DOHH2 (cell line): Measurements from ENCODE around the gene PRKAR2B.

Experiments used
- H3F3A ChIP-seq: fragments of 200-600 bp; sonication (generic), shearing (Covaris generic); 2 replicates; pipeline ENCODE4 v1.6.0; 2016; ENCODE audit warnings: antibody characterized with exemption, mild to moderate bottlenecking; ENCODE audit not compliant: control insufficient read depth, insufficient read depth
- H3K27ac ChIP-seq: fragments of 200-600 bp; sonication (generic); 2 replicates; pipeline ENCODE4 v1.5.1; 2014; ENCODE audit warnings: low read depth, mild to moderate bottlenecking, low read length, moderate library complexity
- H3K27me3 ChIP-seq: fragments of 200-600 bp; sonication (generic); 2 replicates; pipeline ENCODE4 v1.6.1; 2014; ENCODE audit warnings: mild to moderate bottlenecking, low read length, mixed read lengths; ENCODE audit not compliant: control insufficient read depth
- H3K36me3 ChIP-seq: fragments of 200-600 bp; sonication (generic); 2 replicates; pipeline ENCODE4 v1.6.1; 2014; ENCODE audit warnings: mild to moderate bottlenecking, low read length, moderate library complexity, mixed read lengths; ENCODE audit not compliant: control insufficient read depth
- H3K4me1 ChIP-seq: fragments of 200-600 bp; sonication (generic); 2 replicates; pipeline ENCODE4 v1.6.1; 2014; ENCODE audit warnings: mild to moderate bottlenecking, low read length, mixed read lengths; ENCODE audit not compliant: control insufficient read depth
- H3K4me2 ChIP-seq: fragments of 200-600 bp; sonication (generic); 2 replicates; pipeline ENCODE4 v1.6.0; 2014; ENCODE audit warnings: mild to moderate bottlenecking, low read length, moderate library complexity
- H3K4me3 ChIP-seq: fragments of 200-600 bp; sonication (generic); 2 replicates; pipeline ENCODE4 v1.5.1; 2014; ENCODE audit warnings: mild to moderate bottlenecking, low read length, mixed read lengths
- H3K79me2 ChIP-seq: fragments of 200-600 bp; sonication (generic); 2 replicates; pipeline ENCODE4 v1.6.1; 2014; ENCODE audit warnings: mild to moderate bottlenecking, low read length, mixed read lengths; ENCODE audit not compliant: control insufficient read depth
- H3K9me2 ChIP-seq: fragments of 200-600 bp; sonication (generic); replicated peaks from 2 replicates; pipeline ENCODE4 v1.6.1; 2014; ENCODE audit warnings: mild to moderate bottlenecking, low read length, mixed read lengths; ENCODE audit not compliant: control insufficient read depth
- H3K9me3 ChIP-seq: fragments of 200-600 bp; sonication (generic); 2 replicates; pipeline ENCODE4 v1.6.1; 2014; ENCODE audit warnings: antibody characterized with exemption, low read length, mixed read lengths; ENCODE audit not compliant: control insufficient read depth, insufficient read depth
- H4K20me1 ChIP-seq: fragments of 200-600 bp; sonication (generic); 2 replicates; pipeline ENCODE4 v1.6.0; 2014; ENCODE audit warnings: low read depth, mild to moderate bottlenecking, antibody characterized with exemption, low read length, moderate library complexity; ENCODE audit not compliant: control insufficient read depth, insufficient read depth
- EZH2phosphoT487 ChIP-seq: fragments of 200-600 bp; sonication (generic); IDR thresholded peaks from 2 replicates; pipeline ENCODE4 v1.6.1; 2017; ENCODE audit warnings: borderline replicate concordance, mild to moderate bottlenecking, antibody characterized with exemption, low read length, moderate library complexity, mixed read lengths
- TF ChIP-seq, protein P1 (sequence below): fragments of 200-600 bp; sonication (generic); IDR thresholded peaks from one replicate; pipeline ENCODE4 v1.5.1; 2014; ENCODE audit warnings: antibody characterized with exemption, mild to moderate bottlenecking, low read depth, low read length; ENCODE audit not compliant: poor library complexity, severe bottlenecking

Gene PRKAR2B

GRCh38 chr7:107078517-107078966 lies 34.0 kb downstream of the PRKAR2B start:
- TF ChIP-seq, protein P1, sequence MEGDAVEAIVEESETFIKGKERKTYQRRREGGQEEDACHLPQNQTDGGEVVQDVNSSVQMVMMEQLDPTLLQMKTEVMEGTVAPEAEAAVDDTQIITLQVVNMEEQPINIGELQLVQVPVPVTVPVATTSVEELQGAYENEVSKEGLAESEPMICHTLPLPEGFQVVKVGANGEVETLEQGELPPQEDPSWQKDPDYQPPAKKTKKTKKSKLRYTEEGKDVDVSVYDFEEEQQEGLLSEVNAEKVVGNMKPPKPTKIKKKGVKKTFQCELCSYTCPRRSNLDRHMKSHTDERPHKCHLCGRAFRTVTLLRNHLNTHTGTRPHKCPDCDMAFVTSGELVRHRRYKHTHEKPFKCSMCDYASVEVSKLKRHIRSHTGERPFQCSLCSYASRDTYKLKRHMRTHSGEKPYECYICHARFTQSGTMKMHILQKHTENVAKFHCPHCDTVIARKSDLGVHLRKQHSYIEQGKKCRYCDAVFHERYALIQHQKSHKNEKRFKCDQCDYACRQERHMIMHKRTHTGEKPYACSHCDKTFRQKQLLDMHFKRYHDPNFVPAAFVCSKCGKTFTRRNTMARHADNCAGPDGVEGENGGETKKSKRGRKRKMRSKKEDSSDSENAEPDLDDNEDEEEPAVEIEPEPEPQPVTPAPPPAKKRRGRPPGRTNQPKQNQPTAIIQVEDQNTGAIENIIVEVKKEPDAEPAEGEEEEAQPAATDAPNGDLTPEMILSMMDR, result no peak
- no peak for TF ChIP-seq EZH2phosphoT487
- Histone ChIP-seq H3K4me2 (no peak overlapping the region), H3K4me3 (no peak overlapping the region), H3K27ac (no peak overlapping the region), H3F3A (no peaks in the 10 kb centered on the region), H4K20me1 (no peaks in the 10 kb centered on the region), H3K79me2 (peaks cover 54% of the 10 kb centered on the region), H3K4me1 (peaks cover 37% of the 10 kb centered on the region), H3K27me3 (no peaks in the 10 kb centered on the region), H3K9me3 (no peaks in the 10 kb centered on the region), H3K9me2 (no peaks in the 10 kb centered on the region), H3K36me3 (peaks cover 19% of the 10 kb centered on the region)

GRCh38 chr7:107079212-107079940 lies 34.9 kb downstream of the PRKAR2B start:
- Histone ChIP-seq H3K9me2 (no peaks in the 10 kb centered on the region), H3K36me3 (peaks cover 19% of the 10 kb centered on the region), H3K4me3 (no peak overlapping the region), H3K27me3 (no peaks in the 10 kb centered on the region), H3K4me2 (no peak overlapping the region), H3F3A (no peaks in the 10 kb centered on the region), H3K9me3 (no peaks in the 10 kb centered on the region), H3K4me1 (peaks cover 45% of the 10 kb centered on the region), H3K79me2 (peaks cover 60% of the 10 kb centered on the region), H3K27ac (no peak overlapping the region), H4K20me1 (no peaks in the 10 kb centered on the region)
- TF ChIP-seq, protein P1, result no peak
- TF ChIP-seq EZH2phosphoT487, result no peak

GRCh38 chr7:107080099-107080505 lies 35.6 kb downstream of the PRKAR2B start:
- H3K4me1 ChIP-seq, result peaks cover 50% of the 10 kb centered on the region
- no peak overlapping the region for H3K27ac ChIP-seq
- H3K4me2 ChIP-seq, result no peak overlapping the region
- no peaks in the 10 kb centered on the region for H3F3A ChIP-seq
- H3K27me3 ChIP-seq, result no peaks in the 10 kb centered on the region
- peaks cover 68% of the 10 kb centered on the region for H3K79me2 ChIP-seq
- H3K9me3 ChIP-seq, result no peaks in the 10 kb centered on the region
- H4K20me1 ChIP-seq, result no peaks in the 10 kb centered on the region
- TF ChIP-seq, protein P1, result no peak
- TF ChIP-seq EZH2phosphoT487, result no peak
- H3K36me3 ChIP-seq, result peaks cover 22% of the 10 kb centered on the region
- no peak overlapping the region for H3K4me3 ChIP-seq
- no peaks in the 10 kb centered on the region for H3K9me2 ChIP-seq
